B cell (primary cell): ENCODE measurements around the gene MUC12. TPM values are rescaled to one million over a fixed set of nuclear protein-coding genes. Genes with fewer than 3 reads are reported as not detected.

ENCODE experiments used
- ATAC-seq: fragments of 200-7000 bp; cut with Tn5 transposase; one replicate; pipeline ENCODE4 v1.10.0; 2021; ENCODE audit warnings: low read depth, mild to moderate bottlenecking, moderate number of reproducible peaks, moderate library complexity
- CTCF ChIA-PET: fragments of 350-600 bp; sonication (Branson Sonifier 250); formaldehyde crosslinking; loops from one replicate; lab custom pipeline; 2021; ENCODE audit warnings: antibody characterized with exemption, inconsistent platforms; lab: Charles Lee
- POLR2A ChIA-PET: fragments of 350-600 bp; sonication (Branson Sonifier 250); formaldehyde crosslinking; loops from one replicate; lab custom pipeline; 2021; ENCODE audit warnings: antibody characterized with exemption; lab: Charles Lee
- DNase-seq: peaks from one replicate; pipeline ENCODE4 v3.0.0; 2013
- H2AFZ ChIP-seq: 2 replicates; pipeline ENCODE4 v1.6.1; 2012; ENCODE audit warnings: mild to moderate bottlenecking, low read depth, low read length; ENCODE audit not compliant: insufficient read depth, poor library complexity, severe bottlenecking
- H3K27ac ChIP-seq, 2 donors: 1 replicate in 1 of 2; 2 replicates in 1 of 2; pipeline ENCODE4 v1.5.1; 2012 to 2013; ENCODE audit warnings: low read length in 2 of 2, mild to moderate bottlenecking in 2 of 2, moderate library complexity in 1 of 2
- H3K27me3 ChIP-seq, 4 experiments: fragments of 200-600 bp in 1 of 4; sonication (generic) in 1 of 4; replicated peaks in 1 of 4; 1 replicate in 2 of 4; 2 replicates in 2 of 4; pipeline versions ENCODE4 v1.6.1 to v1.7.0; 2013 to 2016; ENCODE audit warnings: low read length in 3 of 4, mild to moderate bottlenecking in 2 of 4, mixed read lengths in 1 of 4, moderate library complexity in 1 of 4; ENCODE audit not compliant: insufficient read depth in 4 of 4, control insufficient read depth in 3 of 4; ENCODE audit errors: control extremely low read depth in 1 of 4
- H3K36me3 ChIP-seq, 2 experiments: replicated peaks in 1 of 2; 1 replicate in 1 of 2; 2 replicates in 1 of 2; pipeline versions ENCODE4 v1.6.1 to v1.7.1; 2013; ENCODE audit warnings: low read length in 1 of 2; ENCODE audit not compliant: insufficient read depth in 2 of 2, control insufficient read depth in 1 of 2; ENCODE audit errors: control extremely low read depth in 1 of 2, extremely low read depth in 1 of 2
- H3K4me1 ChIP-seq, 2 donors: fragments of 200-600 bp in 1 of 2; sonication (generic) in 1 of 2; 1 replicate in 1 of 2; 2 replicates in 1 of 2; pipeline versions ENCODE4 v1.5.1 to v1.6.1; 2013 to 2017; ENCODE audit warnings: low read length in 2 of 2; ENCODE audit not compliant: control insufficient read depth in 2 of 2, insufficient read depth in 2 of 2
- H3K4me2 ChIP-seq: replicated peaks from 2 replicates; pipeline ENCODE3; 2012; ENCODE audit warnings: mild to moderate bottlenecking, low read depth, low read length; ENCODE audit not compliant: poor library complexity, severe bottlenecking
- H3K4me3 ChIP-seq, 5 experiments: fragments of 200-600 bp in 1 of 5; sonication (generic) in 1 of 5; 1 replicate in 3 of 5; 2 replicates in 2 of 5; pipeline versions ENCODE4 v1.5.1 to v1.7.0; 2011 to 2016; ENCODE audit warnings: low read length in 4 of 5, mild to moderate bottlenecking in 4 of 5, low read depth in 2 of 5, control low read depth in 1 of 5, moderate library complexity in 1 of 5; ENCODE audit not compliant: insufficient read depth in 1 of 5; ENCODE audit errors: control extremely low read depth in 1 of 5, extremely low read depth in 1 of 5
- H3K79me2 ChIP-seq: fragments of 200-600 bp; sonication (generic); one replicate; pipeline ENCODE4 v1.6.0; 2016; ENCODE audit warnings: low read length; ENCODE audit not compliant: control insufficient read depth, insufficient read depth
- H3K9ac ChIP-seq: fragments of 200-600 bp; sonication (generic); 2 replicates; pipeline ENCODE4 v1.6.1; 2017; ENCODE audit warnings: mild to moderate bottlenecking, low read length, moderate library complexity
- H3K9me3 ChIP-seq, 3 donors: one replicate each; pipeline versions ENCODE4 v1.6.1 to v1.7.1; 2013; ENCODE audit warnings: low read length in 2 of 3; ENCODE audit not compliant: control insufficient read depth in 2 of 3, insufficient read depth in 1 of 3; ENCODE audit errors: control extremely low read depth in 1 of 3
- H4K20me1 ChIP-seq: 2 replicates; pipeline ENCODE4 v1.6.0; 2012; ENCODE audit warnings: mild to moderate bottlenecking, low read length; ENCODE audit not compliant: insufficient read depth, control insufficient read depth, poor library complexity, severe bottlenecking
- H3K27ac Mint-ChIP-seq: one replicate; pipeline ENCODE4 v1.8.0; 2021; ENCODE audit warnings: mixed read lengths
- H3K27me3 Mint-ChIP-seq: one replicate; pipeline ENCODE4 v1.8.0; 2021; ENCODE audit warnings: mixed read lengths
- H3K4me1 Mint-ChIP-seq: one replicate; pipeline ENCODE4 v1.8.0; 2021; ENCODE audit warnings: mixed read lengths
- H3K4me3 Mint-ChIP-seq: one replicate; pipeline ENCODE4 v1.8.0; 2021; ENCODE audit warnings: mixed read lengths
- H3K9me3 Mint-ChIP-seq: one replicate; pipeline ENCODE4 v1.8.0; 2022; ENCODE audit warnings: mixed read lengths; ENCODE audit not compliant: insufficient read depth
- CTCF ChIP-seq: fragments of 200-600 bp; IDR thresholded peaks from one replicate; pipeline ENCODE4 v1.8.0; 2022; ENCODE audit warnings: antibody characterized with exemption, mild to moderate bottlenecking
- EZH2 ChIP-seq: IDR thresholded peaks from 2 replicates; pipeline ENCODE4 v1.6.1; 2012; ENCODE audit warnings: borderline replicate concordance, low read depth, mild to moderate bottlenecking, moderate library complexity, low read length; ENCODE audit not compliant: insufficient read depth, poor library complexity, severe bottlenecking
- WGBS: methylation state at CpG from one replicate; pipeline ENCODE4 v1.1.5; 2013; ENCODE audit warnings: missing lambda C conversion rate; ENCODE audit not compliant: insufficient coverage; 5-methylcytosine and 5-hydroxymethylcytosine counted together
- intact Hi-C: fragments of 100-400 bp; cut with micrococcal nuclease; formaldehyde crosslinking; loops from one replicate; pipeline ENCODE4 v1.10.0; 2022
- polyA plus RNA-seq: library from polyadenylated mRNA; depleted of rRNA; stranded (reverse); fragments of >200 nt; gene quantifications from 2 replicates; pipeline ENCODE4 v1.2.3, GENCODE V29; 2012
- total RNA-seq, 2 donors: library from RNA; stranded (reverse); fragments of 120-200 nt in 1 of 2; gene quantifications; 1 replicate in 1 of 2; 2 replicates in 1 of 2; pipeline versions ENCODE4 v1.2.3 to v1.2.4, GENCODE V29; 2013 to 2022

The MUC12 gene
- total and polyA plus RNA-seq, 2 donors (not counting 1 experiment from before 2014, with no cell fraction given) = 0.81 TPM; not detected in 1

DNA sequence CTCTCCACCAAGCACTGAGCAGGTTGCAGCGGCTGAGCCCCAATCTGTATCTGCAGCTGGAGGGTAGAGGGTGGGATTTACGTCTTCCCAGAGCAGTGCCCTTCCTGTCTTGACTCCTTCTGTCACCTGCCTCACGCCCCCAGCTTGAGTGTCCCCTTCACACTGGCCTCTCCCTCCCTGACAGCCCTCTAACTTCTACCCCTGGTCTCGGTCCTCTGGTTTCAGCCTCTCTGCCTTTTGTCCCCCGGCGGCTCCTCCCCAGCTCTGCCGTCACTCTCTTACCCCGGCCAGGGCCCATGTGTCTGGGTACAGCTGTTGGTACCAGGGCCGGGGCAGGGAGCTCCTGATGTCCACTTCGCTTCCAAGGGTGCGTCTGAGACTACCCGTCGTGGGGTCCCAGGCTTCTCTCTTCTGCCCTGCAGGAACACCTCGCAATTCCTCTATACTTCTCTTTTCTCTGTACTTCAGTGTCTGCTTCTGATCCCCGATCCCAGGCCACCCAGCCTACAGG is 19.4 kb upstream of the MUC12 start:
- Mint-ChIP-seq H3K27me3 (peaks cover 27% of the 10 kb centered on the region), H3K27ac (no peak overlapping the region), H3K4me3 (no peak overlapping the region), H3K9me3 (no peaks in the 10 kb centered on the region), H3K4me1 (no peaks in the 10 kb centered on the region)
- no peaks in the 10 kb centered on the region for H4K20me1 ChIP-seq
- CTCF ChIA-PET = interaction anchor here (1.1 kb wide), 1 partner anchor 8 kb away, joined by 3 read pairs; no protein-coding TSS in a partner anchor
- no peak overlapping the region for H3K4me2 ChIP-seq
- H3K4me1 ChIP-seq = no peaks in the 10 kb centered on the region
- peaks cover 0 to 52% (median 11%) of the 10 kb centered on the region in 4 experiments for H3K27me3 ChIP-seq
- WGBS = 48% methylated on average over 14 of the region's 15 CpGs
- DNase-seq (no peak), ATAC-seq (no peak)
- H3K79me2 ChIP-seq = no peaks in the 10 kb centered on the region
- peaks cover 0 to 15% (median 0%) of the 10 kb centered on the region in 3 donors for H3K9me3 ChIP-seq
- H3K4me3 ChIP-seq = no peak overlapping the region
- H3K36me3 ChIP-seq = no peaks in the 10 kb centered on the region
- POLR2A ChIA-PET = no interaction called here
- no peak overlapping the region for H3K9ac ChIP-seq
- intact Hi-C loops = no loop called here
- H3K27ac ChIP-seq = no peak overlapping the region
- H2AFZ ChIP-seq = no peak overlapping the region
- TF ChIP-seq CTCF (no peak), EZH2 (no peak)

GRCh38 chr7:100951172-100951571 is 18.2 kb upstream of the MUC12 start:
- ATAC-seq (no peak), DNase-seq (no peak)
- Histone ChIP-seq H4K20me1 (no peaks in the 10 kb centered on the region), H3K9me3 (peaks cover 0 to 18% (median 0%) of the 10 kb centered on the region in 3 donors), H3K4me3 (no peak overlapping the region), H2AFZ (no peak overlapping the region), H3K4me2 (no peak overlapping the region), H3K4me1 (no peaks in the 10 kb centered on the region), H3K79me2 (no peaks in the 10 kb centered on the region), H3K9ac (no peak overlapping the region), H3K27me3 (peaks cover 0 to 51% (median 11%) of the 10 kb centered on the region in 4 experiments), H3K36me3 (no peaks in the 10 kb centered on the region), H3K27ac (no peak overlapping the region)
- peaks cover 19% of the 10 kb centered on the region for H3K27me3 Mint-ChIP-seq
- TF ChIP-seq CTCF = no peak
- no peak for TF ChIP-seq EZH2
- H3K4me1 Mint-ChIP-seq = no peaks in the 10 kb centered on the region
- CTCF ChIA-PET = no interaction called here
- POLR2A ChIA-PET = no interaction called here
- H3K9me3 Mint-ChIP-seq = no peaks in the 10 kb centered on the region
- WGBS = 30% methylated on average over 5 of the region's 6 CpGs
- H3K27ac Mint-ChIP-seq = no peak overlapping the region
- intact Hi-C loops = no loop called here
- no peak overlapping the region for H3K4me3 Mint-ChIP-seq
